Central memory CD8-positive, alpha-beta T cell (primary cell): Measurements from ENCODE around the gene HABP4.
A peak's percentile ranks its signal among the peaks of the same experiment; 100 is the strongest.

ENCODE experiments used
- ATAC-seq: fragments of 150-1000 bp; cut with Tn5 transposase; replicated peaks from 2 replicates; pipeline ENCODE4 v1.10.0; 2022; ENCODE audit warnings: mild to moderate bottlenecking, moderate FRiP score, moderate number of reproducible peaks; ENCODE audit not compliant: poor library complexity, severe bottlenecking; ENCODE audit errors: extremely low read depth
- DNase-seq, 2 donors: peaks; one replicate each; pipeline ENCODE4 v3.0.0; 2021; ENCODE audit warnings: low spot score in 2 of 2
- H3K27ac Mint-ChIP-seq: one replicate; pipeline ENCODE4 v1.8.0; 2022; ENCODE audit warnings: low read depth, mild to moderate bottlenecking, moderate library complexity, mixed read lengths
- H3K27me3 Mint-ChIP-seq: one replicate; pipeline ENCODE4 v1.8.0; 2022; ENCODE audit warnings: mixed read lengths
- H3K36me3 Mint-ChIP-seq: one replicate; pipeline ENCODE4 v1.8.0; 2022; ENCODE audit warnings: mild to moderate bottlenecking, moderate library complexity, mixed read lengths; ENCODE audit not compliant: insufficient read depth
- H3K4me1 Mint-ChIP-seq: one replicate; pipeline ENCODE4 v1.8.0; 2022; ENCODE audit warnings: mixed read lengths
- H3K4me3 Mint-ChIP-seq: one replicate; pipeline ENCODE4 v1.8.0; 2022; ENCODE audit warnings: mild to moderate bottlenecking, moderate library complexity, mixed read lengths
- H3K9me3 Mint-ChIP-seq: one replicate; pipeline ENCODE4 v1.8.0; 2022; ENCODE audit warnings: mixed read lengths

HABP4 gene

GRCh38 chr9:96419691-96419969 is 30.3 kb upstream of the HABP4 start:
- Mint-ChIP-seq H3K9me3 (no peaks in the 10 kb centered on the region), H3K4me1 (peaks cover 22% of the 10 kb centered on the region), H3K36me3 (peaks cover 17% of the 10 kb centered on the region), H3K4me3 (peak overlapping the region; percentile 89), H3K27me3 (no peaks in the 10 kb centered on the region), H3K27ac (peak overlapping the region; percentile 85)
- no peak for ATAC-seq
- DNase-seq, result no peak

- Mint-ChIP-seq H3K4me1 (peaks cover 26% of the 10 kb centered on the region), H3K36me3 (peaks cover 17% of the 10 kb centered on the region), H3K27me3 (no peaks in the 10 kb centered on the region), H3K4me3 (no peak overlapping the region), H3K9me3 (no peaks in the 10 kb centered on the region), H3K27ac (no peak overlapping the region)
- no peak for ATAC-seq
- DNase-seq, result no peak
These were observed 29.3 kb upstream of the HABP4 start for GRCh38 chr9:96420468-96421219.

DNA sequence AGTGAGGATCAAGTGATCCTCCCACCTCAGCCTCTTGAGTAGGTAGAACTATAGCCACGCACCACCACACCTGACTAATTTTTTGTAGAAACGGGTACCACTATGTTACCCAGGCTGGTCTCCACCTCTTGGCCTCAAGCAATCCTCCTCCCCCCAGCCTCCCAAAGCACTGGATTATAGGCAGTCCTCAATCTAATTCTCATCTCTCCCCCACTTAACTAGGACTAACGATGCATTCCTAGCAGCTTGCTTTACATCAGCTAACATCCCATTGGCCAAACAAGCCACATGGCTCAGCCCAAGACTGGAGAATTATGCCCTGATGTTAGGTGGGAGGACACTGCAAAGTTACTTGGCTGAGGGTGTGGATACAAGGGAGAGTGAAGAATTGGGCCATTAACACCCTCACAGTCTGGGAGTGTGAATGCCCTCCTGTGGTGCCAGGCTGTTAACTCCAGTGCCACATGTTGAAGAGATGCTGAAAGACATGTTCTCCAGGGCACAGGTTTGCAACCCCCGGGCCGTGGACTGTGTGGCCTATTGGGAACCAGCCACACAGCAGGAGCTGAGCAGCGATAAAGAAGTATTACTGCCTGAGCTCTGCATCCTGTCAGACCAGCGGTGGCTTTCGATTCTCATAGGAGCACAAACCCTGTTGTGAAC is 26.5 kb upstream of the HABP4 start:
- Mint-ChIP-seq H3K4me1 (peaks cover 24% of the 10 kb centered on the region), H3K27me3 (no peaks in the 10 kb centered on the region)

DNA sequence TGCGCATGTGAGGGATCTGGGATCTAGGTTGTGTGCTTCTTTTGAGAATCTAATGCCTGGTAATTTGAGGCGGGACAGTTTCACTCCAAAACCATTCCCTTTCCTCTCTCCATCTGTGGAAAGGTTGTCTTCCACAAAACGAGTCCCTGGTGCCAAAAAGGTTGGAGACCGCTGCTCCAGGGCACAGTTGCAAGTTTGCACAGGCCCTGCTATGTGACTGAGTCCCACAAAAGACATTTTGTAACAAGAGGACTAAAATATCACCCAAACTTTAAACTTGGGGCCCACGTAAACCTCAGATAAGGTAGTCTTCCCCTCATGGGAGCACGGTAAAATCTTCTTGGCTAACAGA is 26.0 kb upstream of the HABP4 start:
- H3K4me3 Mint-ChIP-seq, result no peak overlapping the region
- no peaks in the 10 kb centered on the region for H3K27me3 Mint-ChIP-seq
- no peaks in the 10 kb centered on the region for H3K9me3 Mint-ChIP-seq
- peaks cover 2% of the 10 kb centered on the region for H3K36me3 Mint-ChIP-seq
- H3K4me1 Mint-ChIP-seq, result peaks cover 24% of the 10 kb centered on the region
- H3K27ac Mint-ChIP-seq, result no peak overlapping the region
- DNase-seq, result no peak
- no peak for ATAC-seq

More for the DNA sequence above, 26.5 kb upstream of the HABP4 start:
- H3K27ac Mint-ChIP-seq, result no peak overlapping the region
- H3K9me3 Mint-ChIP-seq, result no peaks in the 10 kb centered on the region
- no peak for ATAC-seq
- DNase-seq, result no peak
- no peak overlapping the region for H3K4me3 Mint-ChIP-seq
- H3K36me3 Mint-ChIP-seq, result peaks cover 4% of the 10 kb centered on the region

DNA sequence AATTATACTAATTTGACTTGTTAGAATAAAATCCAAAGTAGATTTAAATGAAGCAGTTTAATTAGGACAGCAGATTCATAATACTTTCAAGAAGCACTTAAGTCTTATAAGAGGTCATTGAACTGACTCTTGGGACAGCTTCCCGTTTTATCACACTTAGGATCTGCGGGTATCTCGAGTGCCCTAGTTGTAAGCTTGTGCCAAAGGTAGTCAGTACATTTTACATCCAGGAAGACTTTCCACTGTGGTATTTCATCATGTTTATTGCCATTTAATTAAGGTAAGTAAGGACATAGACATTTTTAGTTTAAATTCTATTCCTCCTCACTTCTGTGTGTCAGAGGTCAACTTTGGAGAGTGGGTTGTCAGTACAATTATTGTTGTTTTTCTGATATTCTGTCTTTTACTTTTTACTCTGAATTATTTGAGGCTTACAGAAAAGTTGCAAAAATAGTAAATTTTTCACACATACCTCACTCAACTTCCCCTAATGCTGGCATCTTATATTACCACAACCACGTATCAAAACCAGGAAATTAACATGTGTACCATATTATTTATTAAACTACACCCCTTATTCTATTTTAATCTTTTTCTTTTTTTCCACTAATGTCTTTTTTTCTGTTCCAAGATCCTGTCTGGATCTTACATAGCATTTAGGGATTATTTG is 24.3 kb upstream of the HABP4 start:
- H3K4me3 Mint-ChIP-seq, result peak overlapping the region; percentile 45

GRCh38 chr9:96429732-96430131 is 20.2 kb upstream of the HABP4 start:
- Mint-ChIP-seq H3K36me3 (peaks cover 2% of the 10 kb centered on the region), H3K4me1 (peaks cover 10% of the 10 kb centered on the region), H3K27ac (no peak overlapping the region), H3K4me3 (no peak overlapping the region), H3K9me3 (no peaks in the 10 kb centered on the region), H3K27me3 (peaks cover 10% of the 10 kb centered on the region)
- ATAC-seq, result no peak
- DNase-seq, result no peak

More for the DNA sequence above, 24.3 kb upstream of the HABP4 start:
- H3K4me1 Mint-ChIP-seq, result peaks cover 16% of the 10 kb centered on the region
- ATAC-seq (peak; percentile 92), DNase-seq (no peak)
- peak overlapping the region; percentile 91 for H3K27ac Mint-ChIP-seq
- no peaks in the 10 kb centered on the region for H3K27me3 Mint-ChIP-seq
- peaks cover 2% of the 10 kb centered on the region for H3K36me3 Mint-ChIP-seq
- no peaks in the 10 kb centered on the region for H3K9me3 Mint-ChIP-seq

- no peak overlapping the region for H3K27ac Mint-ChIP-seq
- H3K9me3 Mint-ChIP-seq, result no peaks in the 10 kb centered on the region
- DNase-seq (no peak), ATAC-seq (no peak)
- H3K27me3 Mint-ChIP-seq, result peaks cover 10% of the 10 kb centered on the region
- H3K4me1 Mint-ChIP-seq, result peaks cover 9% of the 10 kb centered on the region
- H3K36me3 Mint-ChIP-seq, result peaks cover 2% of the 10 kb centered on the region
- H3K4me3 Mint-ChIP-seq, result no peak overlapping the region
These were observed 19.6 kb upstream of the HABP4 start for GRCh38 chr9:96430377-96430776.

GRCh38 chr9:96435345-96435744 is 14.6 kb upstream of the HABP4 start:
- Mint-ChIP-seq H3K9me3 (no peaks in the 10 kb centered on the region), H3K27ac (peak overlapping the region; percentile 39), H3K4me3 (no peak overlapping the region), H3K4me1 (peaks cover 10% of the 10 kb centered on the region), H3K27me3 (peaks cover 10% of the 10 kb centered on the region), H3K36me3 (peaks cover 2% of the 10 kb centered on the region)
- ATAC-seq (no peak), DNase-seq (no peak)

- H3K27me3 Mint-ChIP-seq, result peaks cover 10% of the 10 kb centered on the region
- H3K27ac Mint-ChIP-seq, result peak overlapping the region; percentile 39
- peaks cover 10% of the 10 kb centered on the region for H3K4me1 Mint-ChIP-seq
- no peak overlapping the region for H3K4me3 Mint-ChIP-seq
- peaks cover 2% of the 10 kb centered on the region for H3K36me3 Mint-ChIP-seq
- H3K9me3 Mint-ChIP-seq, result no peaks in the 10 kb centered on the region
- ATAC-seq, result peak; percentile 85
- DNase-seq, result peak in 1 of 2 donors; percentile 23
These were observed 13.9 kb upstream of the HABP4 start for GRCh38 chr9:96436063-96436455.

GRCh38 chr9:96436456-96437126 is 13.4 kb upstream of the HABP4 start:
- H3K27me3 Mint-ChIP-seq, result peaks cover 10% of the 10 kb centered on the region
- no peaks in the 10 kb centered on the region for H3K9me3 Mint-ChIP-seq
- ATAC-seq (no peak), DNase-seq (no peak)
- peaks cover 10% of the 10 kb centered on the region for H3K4me1 Mint-ChIP-seq
- no peak overlapping the region for H3K27ac Mint-ChIP-seq
- no peak overlapping the region for H3K4me3 Mint-ChIP-seq
- peaks cover 2% of the 10 kb centered on the region for H3K36me3 Mint-ChIP-seq

- DNase-seq (no peak), ATAC-seq (no peak)
- no peaks in the 10 kb centered on the region for H3K9me3 Mint-ChIP-seq
- peaks cover 10% of the 10 kb centered on the region for H3K27me3 Mint-ChIP-seq
- peaks cover 10% of the 10 kb centered on the region for H3K4me1 Mint-ChIP-seq
- no peak overlapping the region for H3K27ac Mint-ChIP-seq
- no peak overlapping the region for H3K4me3 Mint-ChIP-seq
- peaks cover 2% of the 10 kb centered on the region for H3K36me3 Mint-ChIP-seq
These were observed 12.5 kb upstream of the HABP4 start for GRCh38 chr9:96437454-96437853.

DNA sequence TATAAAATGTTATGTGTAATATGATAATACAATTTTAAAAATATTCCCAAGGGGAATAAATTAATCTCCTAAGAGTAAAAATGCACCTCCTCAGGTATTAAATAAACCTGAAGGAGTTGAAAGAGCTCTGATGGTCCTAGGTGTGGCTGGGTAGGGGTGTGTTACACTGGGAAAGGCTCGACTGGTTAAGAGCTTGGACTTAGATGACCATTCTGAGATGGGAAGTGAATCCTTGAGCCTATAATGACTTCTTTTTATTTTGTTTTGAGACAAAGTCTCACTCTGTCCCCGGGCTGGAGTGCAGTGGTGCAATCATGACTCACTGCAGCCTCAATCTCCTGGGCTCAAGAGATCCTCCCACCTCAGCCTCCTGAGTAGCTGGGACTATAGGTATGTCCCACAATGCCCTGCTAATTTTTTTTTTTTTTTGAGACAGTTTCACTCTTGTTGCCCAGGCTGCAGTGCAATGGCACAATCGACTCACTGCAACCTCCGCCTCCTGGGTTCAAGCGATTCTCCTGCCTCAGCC is 9.2 kb upstream of the HABP4 start:
- Mint-ChIP-seq H3K27ac (no peak overlapping the region), H3K4me1 (peaks cover 7% of the 10 kb centered on the region), H3K36me3 (peaks cover 2% of the 10 kb centered on the region), H3K4me3 (no peak overlapping the region), H3K27me3 (no peaks in the 10 kb centered on the region), H3K9me3 (no peaks in the 10 kb centered on the region)
- ATAC-seq (no peak), DNase-seq (no peak)
